Measurements from ENCODE around the gene ADAMTSL1.

The ADAMTSL1 gene

GRCh38 chr9:18863791-18864190 is 389.8 kb downstream of the ADAMTSL1 start:
- DNase-seq (ENCODE audit: low read depth in 1 of 2, low spot score in 1 of 2): no peak
- no peak overlapping the region for H3K27ac ChIP-seq (replicated peaks)
- no peak overlapping the region for H3K4me3 ChIP-seq (replicated peaks; ENCODE audit: insufficient read depth, low read length)
- H3K27me3 ChIP-seq (ENCODE audit: insufficient read depth, poor library complexity, severe bottlenecking): no peaks in the 10 kb centered on the region
- TF ChIP-seq SPI1 (IDR thresholded peaks at IDR 0.05; ENCODE audit: borderline replicate concordance, low read depth): no peak
- TF ChIP-seq CTCF (IDR thresholded peaks at IDR 0.05; ENCODE audit: insufficient read depth, low read length): no peak
- TF ChIP-seq POLR2AphosphoS5 (IDR thresholded peaks at IDR 0.05; ENCODE audit: low read depth): no peak
- TF ChIP-seq GABPA (IDR thresholded peaks at IDR 0.05; ENCODE audit: low read depth): no peak
- TF ChIP-seq REST (IDR thresholded peaks at IDR 0.05; ENCODE audit: insufficient replicate concordance, low read depth): no peak

DNA sequence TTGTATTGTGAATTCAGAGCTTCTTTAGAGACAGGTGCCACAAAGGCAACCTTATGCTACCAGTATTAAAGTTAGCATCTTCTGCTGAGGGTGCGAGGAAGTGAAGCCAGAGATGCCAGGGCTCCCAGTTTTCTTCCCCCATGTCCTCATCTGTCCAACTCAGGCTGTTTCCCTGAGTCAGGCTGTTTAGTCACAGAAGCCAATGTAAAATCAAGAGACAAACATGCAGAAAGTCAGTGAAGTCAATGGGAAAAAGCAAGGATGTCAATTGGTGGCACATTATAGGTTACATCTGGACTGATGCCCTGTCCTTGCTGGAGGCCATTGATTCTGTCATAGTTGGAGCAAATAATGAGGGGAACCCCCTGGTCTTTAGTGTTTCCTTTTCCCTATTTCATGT is 390.6 kb downstream of the ADAMTSL1 start:
- Histone ChIP-seq H3K27me3 (ENCODE audit: insufficient read depth, poor library complexity, severe bottlenecking) (no peaks in the 10 kb centered on the region), H3K27ac (replicated peaks) (no peak overlapping the region), H3K4me3 (replicated peaks; ENCODE audit: insufficient read depth, low read length) (no peak overlapping the region)
- TF ChIP-seq REST (IDR thresholded peaks at IDR 0.05; ENCODE audit: insufficient replicate concordance, low read depth) (no peak), GABPA (IDR thresholded peaks at IDR 0.05; ENCODE audit: low read depth) (no peak), CTCF (IDR thresholded peaks at IDR 0.05; ENCODE audit: insufficient read depth, low read length) (no peak), POLR2AphosphoS5 (IDR thresholded peaks at IDR 0.05; ENCODE audit: low read depth) (no peak), SPI1 (IDR thresholded peaks at IDR 0.05; ENCODE audit: borderline replicate concordance, low read depth) (no peak)
- no peak for DNase-seq (ENCODE audit: low read depth in 1 of 2, low spot score in 1 of 2)

- Histone ChIP-seq H3K27ac (replicated peaks) (no peak overlapping the region), H3K27me3 (ENCODE audit: insufficient read depth, poor library complexity, severe bottlenecking) (no peaks in the 10 kb centered on the region), H3K4me3 (replicated peaks; ENCODE audit: insufficient read depth, low read length) (no peak overlapping the region)
- no peak for DNase-seq (ENCODE audit: low read depth in 1 of 2, low spot score in 1 of 2)
- TF ChIP-seq REST (IDR thresholded peaks at IDR 0.05; ENCODE audit: insufficient replicate concordance, low read depth): no peak
- TF ChIP-seq SPI1 (IDR thresholded peaks at IDR 0.05; ENCODE audit: borderline replicate concordance, low read depth): no peak
- TF ChIP-seq CTCF (IDR thresholded peaks at IDR 0.05; ENCODE audit: insufficient read depth, low read length): no peak
- no peak for TF ChIP-seq POLR2AphosphoS5 (IDR thresholded peaks at IDR 0.05; ENCODE audit: low read depth)
- no peak for TF ChIP-seq GABPA (IDR thresholded peaks at IDR 0.05; ENCODE audit: low read depth)
Measured at GRCh38 chr9:18865542-18865941, 391.6 kb downstream of the ADAMTSL1 start.

Data from HL-60 (cell line).